GM12874 (cell line): ENCODE results near the gene PLS3.

Experiments
- TF ChIP-seq, protein P1 (sequence below): IDR thresholded peaks from 2 replicates; pipeline ENCODE4 v1.5.1; 2011; ENCODE audit warnings: low read depth, mild to moderate bottlenecking, control low read depth, low read length, moderate library complexity; ENCODE audit not compliant: insufficient read depth

Gene PLS3

DNA sequence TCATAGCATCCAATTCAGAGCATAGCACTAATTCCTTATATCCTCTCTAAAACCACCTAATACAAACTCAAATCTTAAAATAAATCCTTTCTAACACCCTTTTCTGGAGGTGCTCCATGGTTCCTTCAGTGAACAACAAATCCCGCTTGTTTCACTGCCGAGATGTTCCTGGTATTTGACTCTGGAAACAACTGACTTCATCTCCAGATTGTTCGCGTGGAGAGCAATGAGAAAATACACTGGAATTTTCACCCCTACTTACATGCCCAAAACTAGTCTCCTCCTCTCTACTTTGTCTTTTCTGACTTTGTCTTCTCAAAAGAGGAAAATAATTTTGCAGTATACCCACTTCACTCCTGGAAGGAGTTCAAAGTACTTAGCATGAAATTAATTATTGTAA is 129.0 kb downstream of the PLS3 start:
- TF ChIP-seq, protein P1, sequence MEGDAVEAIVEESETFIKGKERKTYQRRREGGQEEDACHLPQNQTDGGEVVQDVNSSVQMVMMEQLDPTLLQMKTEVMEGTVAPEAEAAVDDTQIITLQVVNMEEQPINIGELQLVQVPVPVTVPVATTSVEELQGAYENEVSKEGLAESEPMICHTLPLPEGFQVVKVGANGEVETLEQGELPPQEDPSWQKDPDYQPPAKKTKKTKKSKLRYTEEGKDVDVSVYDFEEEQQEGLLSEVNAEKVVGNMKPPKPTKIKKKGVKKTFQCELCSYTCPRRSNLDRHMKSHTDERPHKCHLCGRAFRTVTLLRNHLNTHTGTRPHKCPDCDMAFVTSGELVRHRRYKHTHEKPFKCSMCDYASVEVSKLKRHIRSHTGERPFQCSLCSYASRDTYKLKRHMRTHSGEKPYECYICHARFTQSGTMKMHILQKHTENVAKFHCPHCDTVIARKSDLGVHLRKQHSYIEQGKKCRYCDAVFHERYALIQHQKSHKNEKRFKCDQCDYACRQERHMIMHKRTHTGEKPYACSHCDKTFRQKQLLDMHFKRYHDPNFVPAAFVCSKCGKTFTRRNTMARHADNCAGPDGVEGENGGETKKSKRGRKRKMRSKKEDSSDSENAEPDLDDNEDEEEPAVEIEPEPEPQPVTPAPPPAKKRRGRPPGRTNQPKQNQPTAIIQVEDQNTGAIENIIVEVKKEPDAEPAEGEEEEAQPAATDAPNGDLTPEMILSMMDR = no peak

DNA sequence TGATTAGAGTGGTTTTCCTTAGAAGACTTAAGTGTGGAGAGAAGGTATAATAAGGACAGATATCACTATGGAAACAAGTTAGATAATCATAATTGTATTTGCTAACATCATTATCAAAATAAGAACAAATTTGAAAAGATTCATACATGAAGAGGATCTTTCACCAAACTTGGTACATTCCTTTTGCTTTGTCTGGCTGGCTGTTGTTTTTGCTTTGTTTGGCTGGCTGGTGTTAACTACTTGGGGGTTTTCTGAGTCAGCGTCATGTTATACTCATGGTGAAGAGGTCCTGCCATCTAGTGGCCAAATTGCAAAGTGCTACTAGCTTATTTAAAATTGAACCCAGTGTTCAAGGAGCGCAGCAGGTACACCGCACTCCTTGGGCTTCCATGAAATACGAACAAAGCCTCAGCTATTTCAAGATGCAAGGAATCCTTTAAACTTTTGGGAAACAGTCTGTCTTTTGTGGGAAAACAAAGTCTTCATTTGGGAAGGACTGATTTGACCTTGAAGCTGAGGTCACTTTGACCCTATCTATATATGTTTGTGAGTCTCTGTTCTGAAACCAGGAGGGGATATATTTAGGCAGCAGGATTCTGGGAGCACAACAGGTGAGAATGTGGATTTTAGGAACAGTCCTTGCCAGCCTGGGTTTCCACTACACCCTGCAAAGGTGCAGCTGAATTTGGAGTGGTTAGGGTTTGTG is 129.7 kb downstream of the PLS3 start:
- TF ChIP-seq, protein P1 = peak; percentile 53; the same call in 1 of the 2 replicates

DNA sequence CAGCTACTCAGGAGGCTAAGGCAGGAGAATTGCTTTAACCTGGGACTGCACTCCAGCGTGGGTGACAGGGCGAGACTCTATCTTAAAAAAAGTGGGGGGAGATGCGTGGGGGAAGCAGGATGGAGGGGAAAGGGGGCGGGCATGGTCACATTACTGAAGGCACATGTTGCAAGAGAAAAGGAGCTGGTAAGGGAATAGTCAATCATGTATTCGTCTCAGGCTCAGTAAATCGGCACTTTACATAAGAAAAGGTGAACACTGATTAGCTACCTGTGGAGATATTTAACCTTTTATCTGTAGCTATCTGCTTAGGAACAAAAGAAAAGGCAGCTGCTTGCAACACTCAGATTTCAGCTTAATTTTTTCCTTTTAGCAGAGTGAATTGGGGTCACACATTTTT is 132.5 kb downstream of the PLS3 start:
- TF ChIP-seq, protein P1 = no peak

DNA sequence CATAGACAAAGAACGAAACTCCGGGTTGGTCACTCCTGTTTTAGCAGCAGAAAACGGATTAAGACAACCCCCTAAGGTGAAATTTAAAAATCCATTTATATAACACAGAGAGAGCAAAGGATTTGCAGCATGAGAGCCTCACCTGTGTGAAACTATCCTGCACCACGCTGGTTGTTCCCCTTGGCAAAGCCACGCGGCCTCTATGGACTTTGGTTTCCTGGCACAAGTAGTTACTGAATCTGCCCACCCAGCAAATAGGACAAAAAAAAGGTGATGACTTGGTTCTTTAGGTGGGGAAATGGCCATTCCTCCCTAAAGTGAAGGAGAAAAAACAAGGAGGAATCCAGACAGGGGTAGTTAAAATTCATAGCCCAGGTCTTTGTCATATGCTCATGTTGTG is 133.1 kb downstream of the PLS3 start:
- TF ChIP-seq, protein P1 = no peak

DNA sequence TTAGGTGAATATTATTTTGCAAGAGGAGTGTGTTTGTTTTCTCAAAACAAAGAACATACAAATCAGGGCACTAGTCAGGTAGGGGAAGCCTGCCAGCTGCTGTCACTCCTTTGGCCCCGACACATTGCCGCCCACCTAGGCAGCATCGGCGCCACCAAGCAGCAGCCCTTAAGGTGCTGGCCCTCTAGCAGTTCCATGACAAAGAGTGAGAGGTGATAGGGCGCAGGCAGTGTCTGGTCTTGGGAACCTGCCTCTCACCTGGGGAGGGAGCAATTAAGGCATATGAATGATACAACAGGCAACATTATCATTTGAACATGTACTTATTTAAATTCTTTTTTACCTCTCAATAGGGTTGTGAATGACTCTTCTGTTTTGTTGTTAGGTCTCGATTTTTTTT is 135.1 kb downstream of the PLS3 start:
- TF ChIP-seq, protein P1 = no peak

DNA sequence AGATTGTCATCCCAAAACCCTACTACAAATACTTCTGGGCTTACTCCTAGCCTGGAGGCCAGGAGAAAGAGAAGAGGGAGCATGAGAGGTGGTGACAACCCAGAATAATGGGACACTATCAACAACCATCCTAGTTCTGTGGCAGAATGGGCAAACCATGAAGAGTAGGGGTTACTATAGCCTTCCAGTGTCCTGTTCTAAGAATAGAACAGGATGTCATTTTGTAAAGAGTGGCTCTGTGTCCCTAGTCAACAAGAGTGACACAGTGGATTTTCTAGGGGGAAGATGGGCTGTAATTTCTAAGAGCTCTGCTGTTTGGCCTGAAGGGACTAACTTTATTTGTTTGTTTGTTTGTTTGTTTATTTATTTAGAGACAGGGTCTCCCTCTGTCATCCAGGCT is 136.0 kb downstream of the PLS3 start:
- TF ChIP-seq, protein P1 = no peak

DNA sequence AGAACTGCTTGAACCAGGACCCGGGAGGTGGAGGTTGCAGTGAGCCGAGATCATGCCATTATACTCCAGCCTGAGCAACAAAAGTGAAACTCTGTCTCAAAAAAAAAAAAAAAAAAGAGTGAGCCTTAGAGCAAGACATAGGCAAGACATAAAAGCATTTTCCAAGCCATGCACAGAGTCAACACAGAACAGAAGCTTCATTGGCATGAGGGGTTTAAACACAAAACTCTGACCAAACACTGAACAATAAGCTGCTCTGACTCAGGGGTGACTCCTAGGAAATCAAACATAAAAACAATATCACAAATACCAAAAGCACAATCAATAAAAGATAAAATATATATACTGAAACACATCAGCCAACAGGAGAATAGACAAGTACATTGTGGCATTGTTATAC is 136.8 kb downstream of the PLS3 start:
- TF ChIP-seq, protein P1 = no peak
